SU-DHL-6 (cell line): ENCODE measurements around the gene CMTM8.

Source experiments
- H2AFZ ChIP-seq: fragments of 200-600 bp; sonication (generic); 2 replicates; pipeline ENCODE4 v1.6.1; 2014; ENCODE audit warnings: low read depth, mild to moderate bottlenecking, moderate library complexity, mixed read lengths, antibody characterized with exemption, low read length; ENCODE audit not compliant: severe bottlenecking
- H3F3A ChIP-seq: fragments of 200-600 bp; shearing (Covaris generic); 2 replicates; pipeline ENCODE4 v1.6.0; 2016; ENCODE audit warnings: antibody characterized with exemption, mild to moderate bottlenecking; ENCODE audit not compliant: insufficient read depth
- H3K27ac ChIP-seq: fragments of 200-600 bp; sonication (generic); 2 replicates; pipeline ENCODE4 v1.5.1; 2016; ENCODE audit warnings: low read depth, mild to moderate bottlenecking, low read length, moderate library complexity, mixed read lengths
- H3K27me3 ChIP-seq: fragments of 200-600 bp; sonication (generic), shearing (Covaris generic); 2 replicates; pipeline ENCODE4 v1.6.0; 2014; ENCODE audit warnings: mild to moderate bottlenecking, low read length
- H3K36me3 ChIP-seq: fragments of 200-600 bp; sonication (generic); 2 replicates; pipeline ENCODE4 v1.6.1; 2014; ENCODE audit warnings: mild to moderate bottlenecking, low read length, mixed read lengths
- H3K4me2 ChIP-seq: fragments of 300-600, 200-600 bp; shearing (Covaris generic), sonication (generic); 2 replicates; pipeline ENCODE4 v1.6.0; 2014; ENCODE audit warnings: low read length, low read depth, mild to moderate bottlenecking; ENCODE audit not compliant: poor library complexity, severe bottlenecking
- H3K4me3 ChIP-seq: fragments of 200-600 bp; sonication (generic); 2 replicates; pipeline ENCODE4 v1.5.1; 2014; ENCODE audit warnings: antibody characterized with exemption, low read length, mild to moderate bottlenecking, mixed read lengths; ENCODE audit not compliant: insufficient read depth, poor library complexity, severe bottlenecking
- H3K79me2 ChIP-seq: fragments of 200-600 bp; sonication (generic); 2 replicates; pipeline ENCODE4 v1.6.1; 2014; ENCODE audit warnings: mild to moderate bottlenecking, low read length, moderate library complexity; ENCODE audit not compliant: insufficient read depth
- H3K9ac ChIP-seq: fragments of 200-600 bp; sonication (generic); 2 replicates; pipeline ENCODE4 v1.7.0; 2014; ENCODE audit warnings: mild to moderate bottlenecking, low read length
- H3K9me2 ChIP-seq: fragments of 200-600 bp; sonication (generic); replicated peaks from 2 replicates; pipeline ENCODE4 v1.6.1; 2014; ENCODE audit warnings: low read length; ENCODE audit not compliant: insufficient read depth
- H3K9me3 ChIP-seq: fragments of 200-600 bp; sonication (generic); 2 replicates; pipeline ENCODE4 v1.6.1; 2014; ENCODE audit warnings: low read length, mixed read lengths; ENCODE audit not compliant: insufficient read depth
- H4K20me1 ChIP-seq: fragments of 200-600 bp; sonication (generic); 2 replicates; pipeline ENCODE4 v1.6.1; 2014; ENCODE audit warnings: low read depth, mild to moderate bottlenecking, antibody characterized with exemption, low read length, moderate library complexity, mixed read lengths
- CTCF ChIP-seq: fragments of 200-600 bp; sonication (generic); IDR thresholded peaks from one replicate; pipeline ENCODE4 v1.5.1; 2017; ENCODE audit warnings: antibody characterized with exemption, mild to moderate bottlenecking, low read length, moderate library complexity; ENCODE audit not compliant: insufficient read depth, poor library complexity, severe bottlenecking
- EZH2phosphoT487 ChIP-seq: fragments of 200-600 bp; sonication (generic), shearing (Covaris generic); conservative IDR thresholded peaks from 2 replicates; pipeline ENCODE4 v1.6.1; 2018; ENCODE audit warnings: mild to moderate bottlenecking, antibody characterized with exemption, low read length, moderate library complexity, mixed read lengths

Gene CMTM8

DNA sequence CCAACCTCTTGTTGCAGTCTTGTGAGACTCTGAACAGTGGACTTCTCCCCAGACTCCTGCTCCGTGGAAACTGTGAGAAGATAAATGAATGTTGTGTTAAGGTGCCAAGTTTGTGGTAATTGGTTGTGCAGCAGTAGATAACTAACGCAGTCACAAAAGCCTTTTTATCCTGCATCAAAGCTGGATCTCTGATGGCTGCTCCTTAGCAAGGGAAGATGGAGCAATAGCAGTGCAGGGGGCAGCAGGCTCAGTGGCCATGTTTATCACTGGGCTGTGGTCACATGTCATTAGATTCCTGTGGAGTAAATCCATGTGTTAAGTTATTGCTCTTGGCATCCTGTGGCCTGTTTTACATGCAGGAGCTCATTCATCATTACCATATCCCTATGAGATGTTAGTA, 166.7 kb downstream of the CMTM8 start:
- no peak overlapping the region for H3K4me3 ChIP-seq
- H3K27me3 ChIP-seq, result no peaks in the 10 kb centered on the region
- no peak overlapping the region for H2AFZ ChIP-seq
- H3F3A ChIP-seq, result no peaks in the 10 kb centered on the region
- no peaks in the 10 kb centered on the region for H4K20me1 ChIP-seq
- no peaks in the 10 kb centered on the region for H3K79me2 ChIP-seq
- no peaks in the 10 kb centered on the region for H3K36me3 ChIP-seq
- no peak overlapping the region for H3K4me2 ChIP-seq
- H3K9me3 ChIP-seq, result no peaks in the 10 kb centered on the region
- no peak overlapping the region for H3K27ac ChIP-seq
- TF ChIP-seq EZH2phosphoT487, result no peak
- TF ChIP-seq CTCF, result no peak
- H3K9ac ChIP-seq, result no peak overlapping the region
- no peaks in the 10 kb centered on the region for H3K9me2 ChIP-seq

- Histone ChIP-seq H3F3A (no peaks in the 10 kb centered on the region), H2AFZ (no peak overlapping the region), H3K9ac (no peak overlapping the region), H3K36me3 (no peaks in the 10 kb centered on the region), H3K9me3 (no peaks in the 10 kb centered on the region), H3K27me3 (no peaks in the 10 kb centered on the region), H4K20me1 (no peaks in the 10 kb centered on the region), H3K27ac (no peak overlapping the region), H3K4me3 (no peak overlapping the region), H3K79me2 (no peaks in the 10 kb centered on the region), H3K9me2 (no peaks in the 10 kb centered on the region), H3K4me2 (no peak overlapping the region)
- TF ChIP-seq EZH2phosphoT487 (no peak), CTCF (no peak)
These were observed 167.3 kb downstream of the CMTM8 start for GRCh38 chr3:32405711-32406323.

DNA sequence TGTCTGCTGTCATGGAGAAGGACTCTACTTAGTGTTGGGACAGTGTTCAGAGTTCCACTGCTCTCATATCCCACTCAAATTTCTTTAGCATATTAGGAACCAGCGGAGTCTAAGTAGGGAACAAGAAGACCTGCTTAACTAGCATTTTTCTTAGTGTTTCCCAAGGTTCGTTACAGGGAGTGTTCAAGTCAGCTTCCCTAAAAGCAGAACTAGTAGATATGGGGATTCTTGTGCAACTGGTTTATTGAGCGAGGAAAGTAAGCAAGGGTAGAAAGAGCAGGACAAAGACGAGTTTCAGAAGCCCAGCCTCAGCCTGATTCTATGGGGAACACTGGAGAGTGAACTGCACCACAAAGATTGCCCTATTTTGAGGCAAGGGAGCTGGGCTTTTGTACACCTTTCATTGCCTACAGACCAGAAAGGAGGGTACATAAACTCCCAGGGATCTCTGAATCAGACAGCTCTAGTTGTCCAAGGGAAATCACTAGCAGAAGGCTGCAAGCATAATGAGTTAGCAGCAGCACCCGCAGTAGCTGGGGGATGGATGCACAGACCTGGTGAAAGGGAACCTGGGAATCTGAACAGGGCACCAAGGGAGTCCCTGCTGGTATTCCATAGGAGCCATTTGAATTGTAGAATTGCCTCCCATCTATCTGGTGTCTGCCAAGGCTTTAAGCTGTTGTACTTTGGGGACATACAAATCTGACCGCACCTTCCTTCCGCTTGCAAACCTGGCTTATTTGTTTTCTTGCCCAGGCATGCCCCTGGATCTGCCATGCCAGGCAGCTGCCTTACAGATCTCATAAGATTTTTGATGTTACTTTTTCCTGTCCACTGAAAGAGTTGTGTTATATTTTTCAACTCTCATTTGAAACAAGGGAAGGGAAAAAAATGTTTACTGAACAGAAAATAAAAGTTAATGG, 168.3 kb downstream of the CMTM8 start:
- H3K9ac ChIP-seq, result no peak overlapping the region
- H3K27me3 ChIP-seq, result no peaks in the 10 kb centered on the region
- no peaks in the 10 kb centered on the region for H3K9me2 ChIP-seq
- no peak overlapping the region for H3K4me2 ChIP-seq
- H4K20me1 ChIP-seq, result no peaks in the 10 kb centered on the region
- H3F3A ChIP-seq, result no peaks in the 10 kb centered on the region
- no peak overlapping the region for H3K27ac ChIP-seq
- H3K36me3 ChIP-seq, result no peaks in the 10 kb centered on the region
- TF ChIP-seq CTCF (no peak), EZH2phosphoT487 (no peak)
- H2AFZ ChIP-seq, result no peak overlapping the region
- H3K4me3 ChIP-seq, result no peak overlapping the region
- H3K9me3 ChIP-seq, result no peaks in the 10 kb centered on the region
- no peaks in the 10 kb centered on the region for H3K79me2 ChIP-seq
